ENCODE results near the gene COL26A1.
A peak's percentile ranks its signal among the peaks of the same experiment; 100 is the strongest.
"Not testable (repeated sequence)": the region's sequence is repeated elsewhere in the genome, so short reads cannot be mapped to it uniquely, and the experiment has no call there.

Gene COL26A1

GRCh38 chr7:101494602-101495329 is 132.1 kb downstream of the COL26A1 start:
- DNase-seq: peak; percentile 48

GRCh38 chr7:101496017-101496416 is 133.3 kb downstream of the COL26A1 start:
- no peak for DNase-seq

GRCh38 chr7:101501351-101501750 is 138.7 kb downstream of the COL26A1 start:
- DNase-seq: no peak

- no peak for DNase-seq
Measured at GRCh38 chr7:101502466-101503098, 139.9 kb downstream of the COL26A1 start.

GRCh38 chr7:101505510-101505909 is 142.8 kb downstream of the COL26A1 start:
- not testable (repeated sequence) for DNase-seq

- no peak for DNase-seq
Measured at GRCh38 chr7:101506531-101506930, 143.9 kb downstream of the COL26A1 start.

GRCh38 chr7:101507327-101507726 is 144.7 kb downstream of the COL26A1 start:
- no peak for DNase-seq

DNA sequence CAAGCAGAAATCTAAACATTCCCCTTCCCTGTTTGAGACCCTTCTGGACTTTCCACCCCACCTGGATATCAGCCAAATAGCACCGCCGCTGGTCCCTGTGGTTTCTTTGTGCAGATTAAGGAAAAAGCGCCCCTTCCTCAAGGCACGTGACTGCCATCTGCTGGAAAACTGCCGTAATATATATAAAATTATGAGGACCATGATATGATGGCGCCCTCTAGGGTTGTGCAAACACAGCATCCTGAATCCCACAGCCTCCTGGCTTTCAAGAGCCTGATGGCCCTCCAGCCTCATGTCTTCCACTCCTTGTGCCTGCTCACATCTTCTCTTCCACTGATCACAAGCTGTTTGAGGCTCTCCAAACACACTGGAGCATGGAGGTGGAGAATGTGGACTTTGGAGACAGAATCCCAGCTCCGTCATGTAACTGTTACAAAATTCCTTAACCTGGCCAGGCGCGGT is 145.1 kb downstream of the COL26A1 start:
- DNase-seq: peak; percentile 79

DNA sequence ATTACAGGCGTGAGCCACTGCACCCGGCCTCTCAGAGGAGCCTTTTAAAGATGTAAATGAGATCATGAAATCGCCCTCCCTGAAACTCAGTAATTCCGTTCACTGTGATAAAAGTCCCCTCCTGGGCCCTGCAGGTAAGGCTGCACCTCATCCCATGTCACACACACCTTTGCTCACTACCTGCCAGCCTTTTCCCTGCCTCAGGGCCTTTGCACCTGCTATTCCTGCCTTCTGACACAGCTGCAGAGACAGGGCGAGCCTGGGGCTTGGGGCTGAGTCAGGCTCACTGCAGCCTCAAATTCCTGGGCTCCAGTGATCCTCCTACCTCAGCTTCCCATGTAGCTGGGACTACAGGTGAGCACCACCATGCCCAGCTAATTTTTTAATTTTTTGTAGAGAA is 147.6 kb downstream of the COL26A1 start:
- DNase-seq: no peak

DNA sequence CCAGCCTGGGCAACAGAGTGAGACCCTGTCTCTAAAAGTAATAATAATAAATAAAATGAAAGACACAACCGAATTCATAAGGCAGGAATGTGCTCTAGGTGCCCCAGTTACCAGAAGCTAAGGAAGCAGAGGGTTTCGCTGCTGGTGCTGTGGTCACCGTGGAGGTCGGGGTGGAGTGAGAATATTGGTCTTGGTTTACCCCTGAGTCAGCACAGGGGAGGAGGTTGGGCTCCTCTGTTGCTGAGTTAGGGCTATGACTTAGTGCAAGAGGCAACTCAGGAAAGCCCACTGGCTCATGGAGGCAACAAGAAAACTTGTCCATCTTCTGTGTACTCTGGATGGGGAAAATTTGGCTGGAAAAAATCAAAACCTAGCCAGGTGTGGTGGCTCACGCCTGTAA is 149.3 kb downstream of the COL26A1 start:
- no peak for DNase-seq

- no peak for DNase-seq
Measured at GRCh38 chr7:101516851-101517250, 154.2 kb downstream of the COL26A1 start.

DNA sequence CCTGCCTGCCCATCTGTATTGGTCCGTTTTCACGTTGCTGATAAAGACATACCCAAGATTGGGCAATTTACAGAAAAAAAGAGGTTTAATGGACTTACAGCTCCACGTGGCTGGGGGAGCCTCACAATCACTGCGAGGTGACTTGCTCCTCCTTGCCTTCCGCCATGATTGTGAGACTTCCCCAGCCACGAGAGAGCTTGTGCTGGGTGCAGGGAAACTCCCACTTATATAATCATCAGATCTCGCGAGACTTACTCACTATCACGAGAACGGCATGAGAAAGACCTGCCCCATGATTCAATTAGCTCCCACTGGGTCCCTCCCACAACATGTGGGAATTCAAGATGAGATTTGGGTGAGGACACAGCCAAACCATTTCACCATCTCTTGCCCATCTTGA is 154.6 kb downstream of the COL26A1 start:
- DNase-seq: no peak

DNA sequence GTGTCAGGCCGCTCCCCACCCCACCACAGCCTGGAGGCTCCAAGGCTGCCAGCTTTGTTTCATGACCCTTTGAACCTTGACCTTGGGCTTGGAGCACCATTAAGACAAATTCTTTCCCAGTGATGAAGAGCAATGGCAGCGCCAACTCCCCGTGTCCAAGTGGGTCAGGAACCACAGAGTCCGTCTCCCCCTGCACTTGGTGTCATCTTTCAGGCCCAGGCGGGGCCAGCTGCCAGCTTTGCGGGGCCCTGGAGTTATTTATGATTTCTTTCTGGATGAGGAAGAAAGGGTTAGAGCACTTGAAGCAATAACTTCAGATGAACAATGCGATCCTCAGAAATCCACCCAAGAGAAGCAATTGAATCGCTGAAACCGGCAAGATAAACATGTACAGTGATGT is 155.7 kb downstream of the COL26A1 start:
- DNase-seq: peak; percentile 56

DNA sequence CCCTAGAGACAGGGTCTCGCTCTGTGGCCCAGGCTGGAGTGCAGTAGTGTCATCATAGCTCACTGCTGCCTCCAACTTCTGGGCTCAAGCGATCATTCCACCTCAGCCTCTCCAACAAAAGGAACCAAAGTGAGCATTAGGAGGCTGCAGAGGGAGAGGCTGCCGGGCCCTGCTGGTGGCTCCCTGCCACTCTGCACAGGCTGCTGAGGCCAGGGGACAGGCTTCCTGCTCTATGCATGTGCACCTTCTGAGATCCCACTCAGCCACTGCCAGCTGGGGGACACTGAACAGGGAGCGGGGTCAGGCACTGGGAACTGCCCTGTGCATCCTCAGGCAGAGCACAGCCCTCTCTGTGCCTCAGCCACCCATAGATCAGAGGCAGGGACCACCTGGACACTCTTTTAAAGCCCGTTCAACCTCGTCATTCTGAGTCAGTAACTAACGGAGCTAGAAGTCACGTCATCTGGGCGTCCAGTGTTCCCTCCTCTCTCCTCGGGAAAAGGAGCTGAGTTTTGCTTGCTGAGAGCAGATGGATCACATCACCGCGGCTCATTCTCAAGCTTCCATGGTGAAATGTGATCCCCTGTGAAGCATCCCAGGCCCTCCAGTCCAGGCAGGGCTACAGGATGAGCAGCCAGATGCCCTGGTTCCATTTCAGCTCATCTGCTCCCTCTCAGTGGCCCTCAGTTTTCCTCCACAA is 156.8 kb downstream of the COL26A1 start:
- DNase-seq: no peak

DNA sequence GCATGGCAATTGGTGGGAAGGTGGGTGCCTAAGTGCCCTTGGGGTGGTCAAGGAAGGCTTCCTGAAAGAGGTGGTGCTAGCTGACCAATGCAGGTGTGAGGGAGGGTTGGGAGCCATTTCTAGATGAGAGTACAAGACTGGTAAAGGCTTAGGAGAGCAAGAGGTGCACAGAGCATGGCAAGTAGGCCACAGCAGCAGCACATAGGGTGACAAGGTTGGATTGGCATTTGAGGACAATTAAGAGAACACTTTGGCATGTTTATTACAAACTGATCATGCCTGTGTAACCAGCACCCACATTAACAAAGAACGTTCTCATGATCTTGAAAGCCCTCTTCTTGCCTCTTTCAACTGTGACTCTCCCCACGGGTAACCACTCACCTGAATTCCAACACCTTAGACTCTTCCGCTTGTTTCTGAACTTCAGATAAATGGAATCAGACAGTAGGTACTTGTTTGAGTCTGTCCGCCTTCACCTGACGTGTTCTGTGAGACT is 158.8 kb downstream of the COL26A1 start:
- DNase-seq: no peak

- no peak for DNase-seq
Measured at GRCh38 chr7:101522021-101522420, 159.3 kb downstream of the COL26A1 start.

DNA sequence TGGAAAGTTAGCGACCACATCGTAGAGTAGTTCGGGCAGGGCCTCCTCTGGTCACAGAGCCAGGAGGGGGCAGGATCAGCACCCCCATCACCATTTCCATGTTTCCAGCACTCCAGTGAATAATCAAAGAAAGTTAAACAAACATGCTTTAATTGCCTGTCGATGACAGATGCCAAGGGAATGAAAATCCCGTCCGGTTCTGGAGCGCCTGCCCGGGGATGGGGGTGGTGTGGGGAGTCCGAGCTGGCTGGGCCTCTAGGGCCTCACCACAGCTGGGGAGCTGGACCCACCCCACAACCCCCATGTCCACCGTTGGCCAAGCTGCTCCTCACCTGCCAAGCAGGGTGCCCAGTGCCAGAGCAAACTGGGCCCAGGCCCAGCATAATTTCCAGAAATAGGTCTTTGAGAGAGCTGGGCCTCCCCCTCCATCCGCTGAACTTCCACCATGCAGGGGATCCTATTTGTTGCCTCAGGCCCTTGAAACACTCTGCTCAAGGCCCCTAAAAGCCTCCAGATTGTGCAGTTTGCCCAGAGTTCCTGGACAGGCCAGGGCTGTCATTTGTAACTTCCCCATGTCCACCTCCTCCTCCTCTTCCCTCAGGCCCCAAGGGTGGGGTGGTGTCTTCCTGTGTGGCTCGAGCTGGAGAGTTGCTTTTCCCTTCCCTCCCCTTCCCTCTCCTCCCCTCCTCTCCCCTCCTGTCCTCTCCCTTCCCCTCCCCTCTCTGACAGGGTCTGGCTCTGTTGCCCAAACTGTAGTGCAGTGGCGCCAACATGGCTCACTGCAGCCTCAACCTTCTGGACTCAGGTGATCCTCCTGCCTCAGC is 165.4 kb downstream of the COL26A1 start:
- DNase-seq: no peak

- DNase-seq: no peak
Measured at GRCh38 chr7:101529560-101529959, 166.9 kb downstream of the COL26A1 start.

GRCh38 chr7:101531726-101532357 is 169.2 kb downstream of the COL26A1 start:
- no peak for DNase-seq

DNA sequence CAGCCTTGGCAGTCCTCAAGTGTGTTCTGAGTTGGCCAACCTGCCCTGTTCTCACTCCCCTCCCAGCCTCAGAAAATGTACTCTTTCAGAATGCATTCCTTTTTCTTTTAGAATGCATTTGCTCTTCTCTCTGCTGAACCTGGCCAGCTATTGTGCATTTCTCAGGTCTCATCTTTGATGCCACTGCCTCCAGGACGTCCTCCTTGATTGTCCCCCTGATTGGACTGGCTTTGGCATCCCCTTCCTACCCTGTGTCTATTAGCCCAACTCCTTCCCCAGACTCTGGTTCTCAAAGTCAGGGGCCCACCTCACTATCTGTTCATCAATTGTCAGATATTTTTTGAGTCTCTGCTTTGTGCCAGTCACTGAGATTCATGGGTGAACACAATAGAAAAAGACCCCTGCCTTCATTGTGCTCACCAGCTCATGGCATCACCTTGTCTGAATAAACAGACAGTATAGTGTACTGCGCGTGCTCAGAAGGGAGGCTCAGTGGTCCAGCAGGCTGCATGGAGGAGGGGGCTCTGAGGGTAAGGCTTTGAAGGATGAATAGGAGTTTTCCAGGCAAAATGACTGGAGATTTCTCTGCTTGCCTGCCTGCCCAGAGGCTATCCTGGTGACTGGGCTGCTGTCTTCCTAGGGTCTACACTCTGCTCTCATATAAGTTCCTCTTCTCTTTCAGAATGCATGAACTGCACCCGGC is 169.9 kb downstream of the COL26A1 start:
- no peak for DNase-seq

DNA sequence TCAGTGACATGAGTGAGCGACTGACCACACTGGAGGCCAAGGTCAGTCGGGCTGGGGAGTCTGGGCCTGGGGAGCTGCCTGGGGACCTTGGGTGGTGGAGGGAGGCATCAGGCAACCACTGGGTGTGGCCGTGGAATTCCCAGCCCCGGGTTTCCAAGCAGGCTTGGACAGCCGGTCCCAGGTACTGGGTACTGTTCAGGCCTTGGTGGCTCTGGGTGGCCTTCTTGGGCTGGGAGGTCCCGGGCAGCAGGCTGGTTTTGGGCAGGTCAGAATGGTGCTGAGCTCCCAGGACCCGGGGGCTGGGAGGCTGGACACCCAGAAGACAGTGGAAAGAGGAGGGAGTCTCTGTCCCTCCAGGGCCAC is 170.4 kb downstream of the COL26A1 start:
- no peak for DNase-seq

Data from right kidney (tissue), 1 donor.